Central memory CD8-positive, alpha-beta T cell (primary cell): ENCODE results near the gene NDUFV1.
A peak's percentile ranks its signal among the peaks of the same experiment; 100 is the strongest.
"Not testable (repeated sequence)": the region's sequence is repeated elsewhere in the genome, so short reads cannot be mapped to it uniquely, and the experiment has no call there.

Experiments
- ATAC-seq: fragments of 150-1000 bp; cut with Tn5 transposase; replicated peaks from 2 replicates; pipeline ENCODE4 v1.10.0; 2022; ENCODE audit warnings: mild to moderate bottlenecking, moderate FRiP score, moderate number of reproducible peaks; ENCODE audit not compliant: poor library complexity, severe bottlenecking; ENCODE audit errors: extremely low read depth
- DNase-seq, 2 donors: peaks; one replicate each; pipeline ENCODE4 v3.0.0; 2021; ENCODE audit warnings: low spot score in 2 of 2
- H3K27ac Mint-ChIP-seq: one replicate; pipeline ENCODE4 v1.8.0; 2022; ENCODE audit warnings: low read depth, mild to moderate bottlenecking, moderate library complexity, mixed read lengths
- H3K27me3 Mint-ChIP-seq: one replicate; pipeline ENCODE4 v1.8.0; 2022; ENCODE audit warnings: mixed read lengths
- H3K36me3 Mint-ChIP-seq: one replicate; pipeline ENCODE4 v1.8.0; 2022; ENCODE audit warnings: mild to moderate bottlenecking, moderate library complexity, mixed read lengths; ENCODE audit not compliant: insufficient read depth
- H3K4me1 Mint-ChIP-seq: one replicate; pipeline ENCODE4 v1.8.0; 2022; ENCODE audit warnings: mixed read lengths
- H3K4me3 Mint-ChIP-seq: one replicate; pipeline ENCODE4 v1.8.0; 2022; ENCODE audit warnings: mild to moderate bottlenecking, moderate library complexity, mixed read lengths
- H3K9me3 Mint-ChIP-seq: one replicate; pipeline ENCODE4 v1.8.0; 2022; ENCODE audit warnings: mixed read lengths

Gene NDUFV1

DNA sequence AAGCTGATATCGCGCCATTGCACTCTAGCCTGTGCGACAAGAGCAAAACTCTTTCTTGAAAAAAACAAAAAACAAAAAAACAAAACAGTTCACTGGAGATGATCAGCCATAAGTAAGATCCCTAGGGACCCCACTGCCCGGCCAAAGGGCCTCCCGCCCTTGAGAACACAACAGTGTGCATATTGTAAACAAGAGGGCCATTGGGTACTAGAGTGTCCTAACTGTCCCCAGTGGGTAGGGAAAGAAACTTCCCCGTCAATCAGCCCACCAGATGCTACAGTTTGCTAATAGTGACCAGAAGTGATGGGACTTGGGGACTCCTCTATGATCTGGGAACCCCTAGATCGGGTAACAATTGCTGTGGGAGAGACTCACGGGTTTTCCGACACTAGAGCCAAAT lies 47.5 kb downstream of the NDUFV1 start:
- Mint-ChIP-seq H3K36me3 (peaks cover 3% of the 10 kb centered on the region), H3K9me3 (no peaks in the 10 kb centered on the region), H3K27ac (no peak overlapping the region), H3K4me1 (peaks cover 27% of the 10 kb centered on the region), H3K4me3 (no peak overlapping the region), H3K27me3 (no peaks in the 10 kb centered on the region)
- ATAC-seq = no peak
- no peak for DNase-seq

- H3K27me3 Mint-ChIP-seq = no peaks in the 10 kb centered on the region
- H3K4me3 Mint-ChIP-seq = no peak overlapping the region
- H3K4me1 Mint-ChIP-seq = peaks cover 11% of the 10 kb centered on the region
- peak overlapping the region; percentile 61 for H3K27ac Mint-ChIP-seq
- DNase-seq (no peak), ATAC-seq (no peak)
- no peaks in the 10 kb centered on the region for H3K9me3 Mint-ChIP-seq
- H3K36me3 Mint-ChIP-seq = peaks cover 3% of the 10 kb centered on the region
Measured at GRCh38 chr11:67656278-67656922, 49.7 kb downstream of the NDUFV1 start.

- Mint-ChIP-seq H3K36me3 (peaks cover 3% of the 10 kb centered on the region), H3K27ac (no peak overlapping the region), H3K9me3 (no peaks in the 10 kb centered on the region), H3K4me1 (peaks cover 11% of the 10 kb centered on the region), H3K4me3 (peak overlapping the region; percentile 6), H3K27me3 (no peaks in the 10 kb centered on the region)
- DNase-seq = no peak
- ATAC-seq = no peak
Measured at GRCh38 chr11:67657300-67657699, 50.6 kb downstream of the NDUFV1 start.

- H3K9me3 Mint-ChIP-seq, H3K27ac Mint-ChIP-seq, DNase-seq, ATAC-seq, H3K27me3 Mint-ChIP-seq, H3K4me1 Mint-ChIP-seq, H3K4me3 Mint-ChIP-seq, H3K36me3 Mint-ChIP-seq: not testable (repeated sequence)
Measured at GRCh38 chr11:67659651-67660165, 53.0 kb downstream of the NDUFV1 start.

DNA sequence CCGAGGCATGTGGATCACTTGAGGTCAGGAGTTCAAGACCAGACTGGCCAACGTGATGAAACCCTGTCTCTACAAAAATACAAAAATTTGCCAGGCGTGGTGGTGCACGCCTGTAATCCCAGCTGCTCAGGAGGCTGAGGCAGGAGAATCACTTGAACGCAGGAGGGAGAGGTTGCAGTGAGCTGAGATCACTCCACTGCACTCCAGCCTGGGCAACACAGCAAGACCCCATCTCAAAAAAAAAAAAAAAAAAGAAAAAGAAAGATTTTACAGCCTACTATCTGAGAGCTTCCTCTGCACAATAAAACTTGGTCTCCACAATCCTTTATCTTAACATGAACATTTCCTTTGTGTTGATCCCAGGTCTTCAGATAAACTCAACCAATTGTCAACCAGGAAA lies 54.0 kb downstream of the NDUFV1 start:
- not testable (repeated sequence) for H3K4me3 Mint-ChIP-seq, ATAC-seq, DNase-seq, H3K36me3 Mint-ChIP-seq, H3K9me3 Mint-ChIP-seq, H3K27me3 Mint-ChIP-seq, H3K27ac Mint-ChIP-seq, H3K4me1 Mint-ChIP-seq
